ENCODE data around the gene FGF11.

The FGF11 gene

DNA sequence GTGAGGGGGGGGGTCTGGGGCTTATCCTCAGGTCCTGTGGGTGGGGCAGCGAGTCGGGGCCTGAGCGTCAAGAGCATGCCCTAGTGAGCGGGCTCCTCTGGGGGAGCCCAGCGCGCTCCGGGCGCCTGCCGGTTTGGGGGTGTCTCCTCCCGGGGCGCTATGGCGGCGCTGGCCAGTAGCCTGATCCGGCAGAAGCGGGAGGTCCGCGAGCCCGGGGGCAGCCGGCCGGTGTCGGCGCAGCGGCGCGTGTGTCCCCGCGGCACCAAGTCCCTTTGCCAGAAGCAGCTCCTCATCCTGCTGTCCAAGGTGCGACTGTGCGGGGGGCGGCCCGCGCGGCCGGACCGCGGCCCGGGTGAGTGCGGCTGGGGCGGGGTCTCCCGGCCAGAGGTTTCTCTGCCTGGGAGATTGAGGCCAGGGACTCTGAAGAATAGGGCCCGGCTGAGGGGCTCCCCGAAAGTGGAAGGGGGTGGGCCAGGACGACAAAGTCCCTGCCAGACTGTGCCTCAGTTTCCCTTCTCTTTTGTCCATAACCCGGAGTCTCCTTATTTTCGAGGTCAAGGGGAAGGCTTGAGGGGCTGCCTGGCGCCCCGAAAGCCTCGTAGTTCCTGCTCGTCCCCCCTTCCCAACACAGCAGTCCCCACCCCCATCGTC, at the start of gene FGF11:
TSS of gene FGF11 (plus strand) at position 51 of the 651 bp plus-strand sequence. CDS start at position 160, 109 bp downstream.
- DNase-seq, result peak in 1 of 2 experiments; percentile 13

DNA sequence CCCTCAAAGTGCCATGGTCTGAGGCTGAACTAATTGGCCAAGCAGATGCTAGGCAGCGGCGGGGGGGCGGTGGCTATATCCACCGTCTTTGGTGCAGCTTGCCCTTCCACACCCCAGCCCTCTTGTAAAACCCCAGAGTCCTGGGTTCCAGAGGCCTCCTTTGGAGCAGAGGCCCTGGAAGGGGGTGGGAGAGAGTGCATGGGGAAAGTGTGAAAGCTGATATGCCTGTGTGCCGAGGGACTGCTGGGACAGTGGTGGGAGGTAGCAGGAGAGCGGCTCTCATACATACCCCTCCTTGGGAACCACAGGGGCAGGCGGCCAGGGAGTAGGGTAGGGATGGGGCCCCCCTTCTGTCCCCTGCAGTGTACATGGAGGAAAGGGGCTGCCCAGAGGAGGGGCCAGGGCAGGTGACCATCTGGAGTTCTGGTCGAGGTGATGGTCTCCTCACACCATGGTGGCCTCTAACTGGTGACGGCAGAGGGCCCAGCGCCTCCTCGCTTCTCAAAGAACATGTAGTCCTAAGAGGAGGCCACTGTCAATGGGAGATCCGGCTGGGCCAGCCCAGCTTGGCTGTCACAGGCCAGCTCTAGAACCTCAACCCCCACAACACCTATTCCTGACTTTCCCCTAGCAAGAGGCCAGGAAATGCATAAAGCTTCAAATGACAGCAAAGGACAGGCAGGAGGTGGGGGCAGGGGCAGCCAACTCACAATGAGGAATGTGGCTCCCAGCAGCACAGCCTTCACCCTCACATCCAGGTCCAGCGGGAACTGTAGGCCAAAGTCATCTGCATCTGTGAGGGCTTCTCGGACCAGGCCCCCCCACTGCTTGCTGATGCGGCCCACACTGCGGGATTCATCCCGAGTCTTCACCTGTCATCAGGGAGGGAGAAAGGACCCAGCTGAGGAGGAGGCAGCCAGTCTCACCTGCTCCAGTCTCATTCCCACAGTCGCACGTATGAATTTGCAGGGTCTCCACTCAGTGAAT, 49.1 kb upstream of the FGF11 start:
- no peak for DNase-seq

GRCh38 chr17:7391307-7391706, 48.0 kb upstream of the FGF11 start:
- DNase-seq, result no peak

DNA sequence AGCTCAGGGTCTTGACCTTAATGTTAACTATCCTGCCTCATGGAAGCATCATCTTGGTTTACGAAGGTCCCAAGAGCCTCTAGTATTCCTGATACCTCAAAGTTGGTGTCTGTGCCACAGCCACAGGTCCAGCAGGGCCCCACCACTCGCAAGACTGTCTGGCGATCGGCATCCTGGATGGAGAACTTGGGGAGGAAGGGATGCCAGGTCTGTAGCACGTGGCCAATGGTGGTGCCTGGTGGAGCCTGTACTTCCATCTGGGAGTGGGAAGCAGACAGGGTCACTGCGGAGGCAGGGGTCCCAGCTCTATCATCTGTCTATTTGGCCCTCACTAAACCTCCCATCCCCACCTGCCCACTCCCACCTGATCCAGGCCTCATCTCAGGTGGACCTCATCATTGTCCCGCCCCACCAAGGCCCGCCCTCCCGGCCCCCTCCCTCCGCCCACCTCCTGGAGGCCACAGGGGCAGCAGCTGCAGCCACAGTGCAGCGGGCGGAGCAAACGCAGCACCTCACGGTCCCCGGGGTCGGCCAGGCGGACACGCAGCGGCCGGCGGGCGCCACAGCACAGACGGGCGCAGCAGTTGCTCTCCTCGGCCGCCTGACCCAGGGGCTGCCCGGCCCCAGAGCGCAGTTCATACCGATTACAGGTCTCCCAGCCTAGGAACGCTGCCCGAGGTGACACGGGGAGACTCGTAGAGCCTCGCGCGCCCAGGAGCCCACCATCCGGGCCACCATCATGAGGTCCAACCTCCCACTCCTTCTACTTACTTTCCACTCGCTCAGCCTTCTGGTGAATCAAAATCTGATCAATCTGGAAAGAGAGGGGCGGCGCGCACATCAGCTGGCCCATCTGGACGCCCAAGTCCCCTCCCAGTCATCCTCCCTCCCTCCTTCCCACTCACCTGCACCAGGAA, 46.4 kb upstream of the FGF11 start:
- DNase-seq, result no peak

GRCh38 chr17:7393613-7394451, 45.5 kb upstream of the FGF11 start:
- DNase-seq, result peak; percentile 61 to 67

GRCh38 chr17:7394452-7395191, 44.7 kb upstream of the FGF11 start, which contains the start of gene PLSCR3:
PLSCR3 (minus strand) TSS chr17:7394525; CDS start chr17:7394110, 415 bp downstream.
- DNase-seq, result peak; percentile 87 to 89

GRCh38 chr17:7396147-7396546, 43.2 kb upstream of the FGF11 start:
- no peak for DNase-seq

DNA sequence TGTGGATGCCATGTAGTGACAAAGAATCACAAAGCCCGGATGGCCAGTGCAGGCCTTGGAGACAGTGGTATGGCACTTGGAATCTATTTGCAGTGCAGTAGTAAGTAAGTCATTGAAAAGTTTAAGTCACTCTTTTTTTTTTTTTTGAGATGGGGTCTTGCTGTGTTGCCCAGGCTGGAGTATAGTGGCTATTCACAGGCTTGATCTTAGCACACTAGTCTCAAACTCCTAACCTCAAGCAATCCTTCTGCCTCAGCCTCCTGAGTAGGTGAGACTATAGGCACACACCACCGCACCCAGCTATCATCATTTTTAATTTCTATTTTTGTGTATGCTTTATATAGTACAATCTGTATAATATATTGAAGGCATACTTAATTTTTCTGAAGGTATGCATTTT, 40.7 kb upstream of the FGF11 start:
- no peak for DNase-seq

DNA sequence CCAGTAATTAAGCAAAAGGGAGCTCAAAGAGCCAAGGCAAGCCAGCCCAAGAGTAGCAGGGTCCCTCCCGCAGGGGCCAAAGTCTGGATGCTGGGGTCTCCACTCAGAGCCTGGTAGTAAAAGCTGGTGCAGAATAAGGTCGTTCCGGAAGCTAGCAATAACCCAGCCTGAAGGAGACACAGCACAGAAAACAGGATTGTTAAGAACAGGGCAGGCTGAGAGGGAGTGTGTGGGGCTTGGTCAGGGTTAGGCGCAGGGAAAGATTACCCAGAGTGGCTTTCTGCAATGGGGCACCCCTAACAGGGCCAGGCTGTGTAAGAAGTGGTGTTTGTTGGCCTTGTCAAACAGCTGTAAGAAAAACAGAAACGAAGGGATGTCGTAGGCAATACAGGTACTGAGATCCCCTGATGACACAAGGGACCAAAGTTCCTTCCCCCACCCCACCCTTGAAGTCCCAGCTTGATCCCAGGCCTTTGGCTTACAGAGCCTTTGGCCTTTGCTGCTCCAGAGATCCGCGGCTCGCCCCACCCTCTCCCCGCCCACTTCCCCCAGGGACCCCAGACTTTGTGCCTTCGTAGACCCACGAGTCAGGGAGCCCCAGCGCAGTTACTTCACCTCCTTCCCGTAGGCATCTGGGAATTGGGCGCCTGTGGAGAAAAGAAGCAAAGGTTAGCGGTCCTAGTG, 36.1 kb upstream of the FGF11 start:
- DNase-seq, result peak; percentile 29 to 38

DNA sequence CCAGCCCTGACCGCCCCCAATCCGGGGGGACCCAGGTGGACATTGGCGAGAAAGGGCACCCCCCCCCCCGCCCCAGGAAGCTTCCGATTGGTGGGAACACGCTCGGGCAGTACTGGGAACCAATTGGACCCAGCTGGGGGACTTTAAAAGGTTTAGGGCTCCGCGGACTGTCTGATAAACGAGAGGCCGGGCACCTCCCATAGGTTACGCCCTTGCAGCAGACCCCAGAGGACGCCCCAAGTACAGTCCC, 35.7 kb upstream of the FGF11 start:
- DNase-seq, result no peak

DNA sequence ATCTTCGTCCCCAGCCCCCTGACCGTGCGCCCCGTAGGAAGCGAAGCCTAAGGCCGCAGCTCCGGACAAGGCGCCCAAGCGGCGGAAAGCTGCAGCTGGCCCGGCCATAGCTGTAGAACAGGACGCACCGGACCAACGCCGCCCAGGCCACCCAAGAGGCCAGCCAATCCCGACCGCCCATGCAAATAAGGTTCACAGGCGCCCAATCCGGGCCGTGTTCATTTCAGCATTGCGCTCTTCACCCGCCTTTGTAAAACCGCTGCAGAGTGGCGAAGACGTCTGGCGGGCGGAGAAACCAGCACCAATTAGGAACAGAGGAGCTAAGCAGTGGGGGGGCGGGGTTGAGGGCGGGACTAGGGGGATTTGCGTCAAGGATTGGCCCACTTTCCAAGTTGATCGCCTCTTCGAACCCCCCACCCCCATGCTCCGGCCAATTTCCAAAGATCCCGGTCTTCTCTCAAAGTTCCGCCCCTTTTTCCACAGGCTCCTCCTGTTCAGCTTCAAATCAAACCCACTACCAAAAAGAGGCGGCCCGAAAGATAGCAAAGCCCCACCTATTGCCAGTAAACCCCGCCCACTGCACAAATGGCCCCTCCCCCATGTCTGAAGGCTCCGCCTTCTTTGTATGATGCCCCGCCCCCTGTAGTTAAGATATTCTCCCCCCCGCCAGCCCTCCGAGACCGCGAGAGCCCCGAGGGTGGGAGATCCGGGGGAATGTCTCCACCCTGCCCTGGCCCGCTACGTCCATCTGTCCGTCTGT, 35.2 kb upstream of the FGF11 start, which contains the start of gene TMEM256:
TSS of gene TMEM256 (minus strand) at position 121 of the 760 bp plus-strand sequence. CDS start at position 108, 13 bp downstream.
- peak; percentile 96 for DNase-seq

DNA sequence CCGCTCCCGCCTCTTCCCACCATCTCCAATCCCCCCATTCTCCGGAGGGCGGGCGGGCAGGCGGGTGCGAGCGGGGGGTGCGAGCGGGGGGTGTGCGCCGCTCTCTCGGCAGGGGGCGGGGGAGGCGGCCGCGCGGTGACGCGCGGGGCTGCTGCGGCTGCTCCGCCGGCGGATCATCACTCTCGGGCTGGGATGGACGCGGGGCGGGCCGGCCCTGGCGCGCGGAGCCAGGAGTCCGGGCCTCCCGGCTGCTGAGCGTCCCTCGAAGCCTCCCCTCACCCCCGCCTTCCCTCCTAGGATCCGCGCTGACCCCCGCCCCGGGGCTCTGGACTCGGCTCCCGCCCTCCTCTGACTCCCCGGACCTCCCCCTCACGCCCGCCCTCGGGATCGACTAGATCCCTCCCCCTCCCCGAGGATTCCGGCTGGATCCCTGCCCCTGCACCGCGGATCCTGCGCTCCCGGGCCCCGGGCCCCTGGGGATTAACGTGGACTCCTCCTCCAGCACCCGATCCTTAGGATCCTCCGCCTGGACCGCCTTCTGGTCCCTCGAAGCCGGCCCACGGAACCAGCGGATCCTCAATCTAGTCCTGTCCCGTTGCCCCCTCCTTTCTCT, 34.5 kb upstream of the FGF11 start:
- no peak for DNase-seq

GRCh38 chr17:7405350-7406234, 33.7 kb upstream of the FGF11 start:
- no peak for DNase-seq

- no peak for DNase-seq
These were observed 33.0 kb upstream of the FGF11 start for GRCh38 chr17:7406235-7406825.

DNA sequence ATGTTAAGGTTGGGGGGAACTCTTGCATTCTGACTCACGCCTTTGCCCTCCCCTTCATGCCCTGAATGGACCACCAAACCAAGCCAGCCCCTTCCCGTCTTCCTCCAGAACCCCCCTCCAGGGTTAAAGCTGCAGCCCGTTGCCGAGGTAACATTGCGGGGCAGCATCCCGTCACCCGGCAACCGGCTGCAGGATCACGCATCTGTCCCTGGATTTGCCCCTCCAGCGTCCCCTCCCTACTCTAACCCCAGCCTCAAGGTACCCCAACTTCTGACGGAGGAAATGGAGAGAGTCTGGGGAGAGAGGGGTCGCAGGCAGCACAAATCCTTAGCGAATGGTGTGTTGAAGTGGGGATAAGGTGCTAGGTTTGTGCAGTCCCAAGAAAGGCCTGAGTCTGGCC, 32.2 kb upstream of the FGF11 start:
- DNase-seq, result no peak

- no peak for DNase-seq
These were observed 31.6 kb upstream of the FGF11 start, which contains the start of gene NLGN2 for GRCh38 chr17:7407485-7408251. NLGN2 (plus strand) TSS chr17:7407845; CDS start chr17:7408256, 411 bp downstream.

DNA sequence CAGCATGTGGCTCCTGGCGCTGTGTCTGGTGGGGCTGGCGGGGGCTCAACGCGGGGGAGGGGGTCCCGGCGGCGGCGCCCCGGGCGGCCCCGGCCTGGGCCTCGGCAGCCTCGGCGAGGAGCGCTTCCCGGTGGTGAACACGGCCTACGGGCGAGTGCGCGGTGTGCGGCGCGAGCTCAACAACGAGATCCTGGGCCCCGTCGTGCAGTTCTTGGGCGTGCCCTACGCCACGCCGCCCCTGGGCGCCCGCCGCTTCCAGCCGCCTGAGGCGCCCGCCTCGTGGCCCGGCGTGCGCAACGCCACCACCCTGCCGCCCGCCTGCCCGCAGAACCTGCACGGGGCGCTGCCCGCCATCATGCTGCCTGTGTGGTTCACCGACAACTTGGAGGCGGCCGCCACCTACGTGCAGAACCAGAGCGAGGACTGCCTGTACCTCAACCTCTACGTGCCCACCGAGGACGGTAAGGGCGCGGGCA, 31.0 kb upstream of the FGF11 start:
- peak; percentile 21 to 25 for DNase-seq

All from activated CD4-positive, alpha-beta T cell treated with anti-CD3 and anti-CD28 coated beads, Interleukin-2, amount 50 U/mL, for 48 hours (primary cell).